NCI-H2227 treated with DMSO at 0.1 percent for 48 hours (cell line): ENCODE data around the gene NMBR.
A peak's percentile ranks its signal among the peaks of the same experiment; 100 is the strongest.
"Not testable (repeated sequence)": the region's sequence is repeated elsewhere in the genome, so short reads cannot be mapped to it uniquely, and the experiment has no call there.

Source experiments
- DNase-seq: peaks from one replicate; lab custom pipeline; 2025; lab: John Stamatoyannopoulos, UW

The NMBR gene

GRCh38 chr6:142146828-142147662 lies at the start of gene NMBR, which contains the start of gene VTA1:
Gene NMBR, minus strand, starts transcription at chr6:142147122. Its CDS starts 58,464 bp downstream, at chr6:142088658.
Gene VTA1, plus strand, starts transcription at chr6:142147263. Its CDS starts 25 bp downstream, at chr6:142147288.
- DNase-seq, result peak; percentile 92

- DNase-seq, result no peak
Observed at GRCh38 chr6:142195862-142196541, 49.1 kb upstream of the NMBR start.

- DNase-seq, result no peak
Observed at GRCh38 chr6:142193621-142194020, 46.7 kb upstream of the NMBR start.

DNA sequence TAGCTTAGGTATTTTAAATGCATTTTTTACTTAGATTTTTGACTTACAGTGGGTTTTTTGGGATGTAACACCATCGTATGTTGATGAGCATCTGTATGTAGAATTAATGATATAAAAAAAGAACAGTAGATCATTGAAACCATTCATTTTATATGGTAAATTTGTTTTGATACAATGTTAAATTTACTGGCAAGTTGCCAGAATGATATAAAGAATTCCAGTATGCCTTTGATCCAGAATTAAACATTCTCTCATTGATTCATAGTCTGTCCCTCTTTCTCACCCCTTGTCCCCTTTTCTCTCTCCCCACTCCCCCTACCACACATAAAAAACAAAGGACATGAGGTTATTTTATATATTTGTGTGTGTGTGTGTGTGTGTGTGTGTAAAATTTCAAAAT lies 45.4 kb upstream of the NMBR start:
- no peak for DNase-seq

DNA sequence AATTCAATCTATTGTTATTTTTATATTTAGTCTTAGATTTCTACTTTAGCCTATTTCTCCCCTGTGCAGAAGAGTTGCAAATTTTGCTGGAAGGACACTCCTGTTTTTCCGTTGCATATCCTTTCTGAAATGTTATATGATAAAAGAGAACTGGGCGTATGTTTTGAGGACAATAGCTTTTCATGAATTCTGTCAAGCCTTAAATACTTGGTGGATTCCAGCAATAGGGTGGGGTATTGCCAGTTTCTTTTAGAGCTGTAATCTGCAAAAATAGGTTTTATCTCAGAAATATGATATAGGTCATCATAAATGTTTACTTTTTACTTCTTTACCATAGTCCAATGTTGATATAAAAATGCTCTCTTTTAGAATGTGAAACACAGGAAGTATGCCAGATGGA lies 42.1 kb upstream of the NMBR start:
- no peak for DNase-seq

DNA sequence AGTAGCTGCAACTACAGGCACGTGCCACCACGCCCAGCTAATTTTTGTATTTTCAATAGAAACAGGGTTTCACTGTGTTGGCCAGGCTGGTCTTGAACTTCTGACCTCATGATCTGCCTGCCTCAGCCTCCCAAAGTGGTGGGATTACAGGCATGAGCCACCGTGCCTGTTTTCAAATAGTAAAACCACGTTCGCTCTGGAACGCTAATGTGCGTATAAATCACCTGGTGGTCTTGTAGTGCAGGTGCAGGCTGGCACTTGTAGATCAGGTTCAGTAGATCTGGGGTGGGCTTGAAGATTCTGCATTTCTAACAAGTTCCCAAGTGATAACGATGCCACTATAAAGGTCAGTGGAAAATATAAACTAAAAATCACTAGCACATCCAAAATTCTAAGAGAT lies 41.4 kb upstream of the NMBR start:
- DNase-seq, result not testable (repeated sequence)

GRCh38 chr6:142187209-142187608 lies 40.3 kb upstream of the NMBR start:
- peak; percentile 43 for DNase-seq

GRCh38 chr6:142185641-142186040 lies 38.7 kb upstream of the NMBR start:
- no peak for DNase-seq

- no peak for DNase-seq
Observed at GRCh38 chr6:142184307-142184706, 37.4 kb upstream of the NMBR start.

DNA sequence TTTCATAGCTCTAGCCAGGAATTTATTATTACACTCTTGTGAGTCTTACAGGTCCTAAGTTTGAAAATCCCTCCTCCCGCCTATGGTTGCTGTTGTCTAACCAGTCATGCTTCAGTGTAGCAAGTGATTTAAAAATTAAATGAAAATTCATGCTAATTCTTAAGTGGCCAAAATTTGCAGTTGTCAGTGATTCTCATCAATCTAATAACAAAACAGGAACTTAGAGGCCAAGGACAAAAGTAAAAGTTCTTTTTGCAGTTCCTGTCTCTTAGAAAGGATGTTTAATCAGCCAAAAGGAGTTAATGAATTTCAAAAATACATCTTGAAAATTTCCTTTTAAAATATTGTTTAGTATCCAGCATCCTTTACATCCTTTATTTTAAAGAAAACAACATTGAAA lies 36.4 kb upstream of the NMBR start:
- DNase-seq, result no peak

DNA sequence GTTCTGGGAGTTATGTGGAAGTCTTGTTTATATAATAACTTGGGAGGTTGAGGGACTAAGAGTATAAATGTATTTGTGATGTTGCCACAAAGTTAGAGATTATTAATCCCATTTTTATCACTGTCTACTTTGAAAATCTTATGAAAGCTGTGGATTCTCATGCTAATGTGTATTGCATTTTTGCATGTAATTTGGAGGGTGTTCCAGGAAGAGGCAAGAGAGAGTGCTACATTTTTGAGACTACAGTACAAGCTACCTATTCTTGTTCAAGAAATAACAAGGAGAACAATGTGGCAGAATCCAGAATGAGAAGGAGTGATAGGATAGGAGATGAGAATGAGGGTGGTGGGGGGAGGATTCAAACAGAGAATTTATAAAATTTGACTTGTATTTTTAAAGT lies 35.1 kb upstream of the NMBR start:
- no peak for DNase-seq

- DNase-seq, result no peak
Observed at GRCh38 chr6:142178129-142178528, 31.2 kb upstream of the NMBR start.

DNA sequence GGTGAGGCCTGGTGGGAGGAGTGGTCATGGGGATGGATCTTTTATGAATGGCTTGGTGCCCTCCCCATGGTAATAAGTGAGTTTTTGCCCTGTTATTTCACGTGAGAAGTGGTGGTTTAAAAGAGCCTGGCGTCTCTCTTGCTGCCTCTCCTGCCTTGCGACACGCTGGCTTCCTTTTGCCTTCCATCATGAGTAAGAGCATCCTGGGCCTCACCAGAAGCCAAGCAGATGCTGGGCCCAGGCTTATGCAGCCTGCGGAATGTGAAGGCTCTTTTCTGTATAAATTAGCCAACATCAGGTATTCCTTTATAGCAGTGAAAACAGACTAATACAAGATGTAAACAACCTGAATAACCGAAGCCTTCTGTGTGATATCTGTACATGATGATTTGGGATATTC lies 27.8 kb upstream of the NMBR start:
- DNase-seq, result no peak

DNA sequence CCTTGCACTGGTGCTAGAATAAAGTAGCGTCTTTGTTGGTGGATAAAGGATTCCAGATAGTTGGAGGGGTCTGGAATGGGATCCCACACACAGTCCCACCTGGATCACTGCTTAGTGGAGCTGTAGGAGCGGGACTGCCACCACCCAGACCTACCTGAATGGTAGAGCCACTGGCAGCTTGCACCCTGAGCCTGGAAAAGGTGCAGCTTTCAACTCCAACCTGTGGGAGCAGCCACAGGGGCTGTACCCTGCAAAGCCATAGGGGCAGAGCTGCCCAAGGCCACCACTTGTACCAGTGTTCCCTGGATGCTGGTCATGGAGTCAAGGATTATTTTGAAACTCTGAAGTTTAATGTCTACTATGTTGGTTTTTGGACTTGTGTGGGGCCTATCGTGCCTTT lies 27.1 kb upstream of the NMBR start:
- DNase-seq, result no peak

- DNase-seq, result no peak
Observed at GRCh38 chr6:142172758-142173157, 25.8 kb upstream of the NMBR start.

- no peak for DNase-seq
Observed at GRCh38 chr6:142171351-142171750, 24.4 kb upstream of the NMBR start.

GRCh38 chr6:142167486-142167885 lies 20.6 kb upstream of the NMBR start:
- DNase-seq, result no peak

DNA sequence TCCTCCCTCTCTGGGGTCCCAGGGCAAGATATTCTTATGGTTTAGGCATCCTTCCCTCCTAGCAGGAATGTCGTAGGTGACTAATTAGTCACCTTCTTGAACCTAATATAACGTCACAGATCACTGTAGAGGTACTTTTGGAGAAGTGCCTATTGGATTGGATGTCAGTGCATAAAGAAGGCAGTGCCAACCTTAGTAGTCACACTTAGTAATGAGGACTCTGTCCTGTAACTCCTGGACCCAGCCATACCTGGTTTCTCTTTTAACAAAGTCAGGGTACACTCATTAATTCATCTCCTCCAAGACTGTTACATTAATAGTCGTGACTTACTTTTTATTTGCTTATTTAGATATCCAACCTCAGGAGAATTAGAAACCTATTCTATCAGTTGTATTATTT lies 20.1 kb upstream of the NMBR start:
- no peak for DNase-seq

DNA sequence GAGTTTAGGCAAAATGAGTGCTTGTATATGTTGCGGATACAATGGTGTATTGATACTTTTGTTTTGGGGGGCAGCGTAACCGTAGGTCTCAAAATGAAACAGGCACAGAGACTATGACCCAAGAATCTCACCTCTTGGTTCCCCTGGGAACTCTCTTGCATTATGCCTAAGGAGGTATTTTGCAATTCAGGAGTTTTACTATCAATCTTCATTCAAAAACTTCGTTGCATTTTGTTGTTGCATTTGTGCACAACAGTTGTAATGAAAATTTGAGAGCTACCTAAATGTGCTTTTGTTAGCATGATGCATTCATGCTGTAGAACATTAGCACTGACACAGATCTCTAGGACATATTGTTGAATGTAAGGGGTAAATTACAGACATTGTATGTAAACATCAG lies 18.3 kb upstream of the NMBR start:
- no peak for DNase-seq

DNA sequence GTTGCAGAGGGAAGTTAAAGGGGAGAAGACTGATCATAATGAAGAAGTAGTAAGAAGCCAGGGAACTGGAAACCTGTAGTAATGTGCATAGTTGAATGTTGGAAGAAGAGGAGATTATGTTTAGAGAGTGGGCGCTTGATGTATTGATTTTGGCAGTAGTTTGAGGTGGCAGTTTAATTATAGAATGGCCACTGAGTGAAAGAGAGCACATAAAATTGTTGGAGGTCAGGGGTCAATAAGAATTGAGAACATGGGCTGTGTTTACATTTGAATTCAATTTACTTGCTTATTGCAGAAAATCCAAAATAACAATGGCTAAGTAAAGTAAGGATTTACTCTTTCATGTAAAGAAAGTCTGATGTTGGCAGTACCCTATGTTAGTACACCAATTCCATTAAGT lies 15.9 kb upstream of the NMBR start:
- DNase-seq, result peak; percentile 9

- not testable (repeated sequence) for DNase-seq
Observed at GRCh38 chr6:142156758-142157068, 9.8 kb upstream of the NMBR start.

- peak; percentile 6 for DNase-seq
Observed at GRCh38 chr6:142155895-142156757, 9.2 kb upstream of the NMBR start.

- no peak for DNase-seq
Observed at GRCh38 chr6:142155091-142155490, 8.2 kb upstream of the NMBR start.
